K562 (cell line): ENCODE measurements around the gene MAD1L1. TPM values are rescaled to one million over a fixed set of nuclear protein-coding genes. Genes with fewer than 3 reads are reported as not detected.

Experiments
- ATAC-seq: fragments of 200-7000 bp; cut with Tn5 transposase; 3 replicates; pipeline ENCODE4 v1.9.1; 2020; ENCODE audit warnings: moderate library complexity
- BruUV-seq: library from RNA; stranded (reverse); fragments of 400-500 nt; replicated peaks from 2 replicates; lab custom pipeline; 2021; lab: Mats Ljungman, UMichigan
- CTCF ChIA-PET: fragments of 300-600 bp; formaldehyde crosslinking; extraction: SDS; loops from one replicate; lab custom pipeline; 2021; ENCODE audit warnings: low intra/inter-chr PET ratio; lab: Yijun Ruan, JAX
- POLR2A ChIA-PET: fragments of 300-600, 350-650 bp; sonication (Branson Sonifier 250); formaldehyde crosslinking; extraction: SDS; loops from one replicate; lab custom pipeline; 2021; ENCODE audit warnings: antibody characterized with exemption, inconsistent platforms; lab: Yijun Ruan, JAX
- DNase-seq, 4 experiments: peaks; one replicate each; pipeline versions ENCODE4 v3.0.0 to v3.0.0-alpha.2; 2011 to 2018; ENCODE audit warnings: low spot score in 3 of 4, mixed read lengths in 3 of 4; ENCODE audit errors: extremely low read depth in 1 of 4
- FAIRE-seq: peaks from 2 replicates; lab custom pipeline; 2011; peaks lifted over from hg19 to GRCh38; lab: Jason Lieb, UNC
- H2AFZ ChIP-seq: 2 replicates; pipeline ENCODE4 v1.6.0; 2011; ENCODE audit warnings: low read depth, low read length, control low read depth, inconsistent platforms
- H3K27ac ChIP-seq: fragments of 200-600 bp; 3 replicates; pipeline ENCODE4 v1.8.0; 2011; ENCODE audit warnings: low read depth, mild to moderate bottlenecking, control low read depth, inconsistent platforms, low read length, moderate library complexity, mixed read lengths; ENCODE audit errors: extremely low read depth
- H3K27me3 ChIP-seq, 2 experiments: fragments of 300-600 bp in 1 of 2; 2 replicates in 1 of 2; 3 replicates in 1 of 2; pipeline versions ENCODE4 v1.6.0 to v1.8.0; 2011; ENCODE audit warnings: inconsistent platforms in 2 of 2, low read length in 2 of 2, mild to moderate bottlenecking in 1 of 2, mixed read lengths in 1 of 2, moderate library complexity in 1 of 2; ENCODE audit not compliant: control insufficient read depth in 2 of 2, insufficient read depth in 2 of 2
- H3K36me3 ChIP-seq: fragments of 300-600 bp; 3 replicates; pipeline ENCODE4 v1.8.0; 2011; ENCODE audit warnings: mild to moderate bottlenecking, low read length, inconsistent platforms; ENCODE audit not compliant: control insufficient read depth, insufficient read depth
- H3K4me1 ChIP-seq, 2 experiments: fragments of 200-600 bp in 1 of 2; replicated peaks in 1 of 2; 2 replicates in 1 of 2; 3 replicates in 1 of 2; pipeline versions ENCODE4 v1.5.1 to v1.8.0; 2011; ENCODE audit warnings: inconsistent platforms in 2 of 2, low read length in 2 of 2, mild to moderate bottlenecking in 1 of 2, mixed read lengths in 1 of 2, moderate library complexity in 1 of 2; ENCODE audit not compliant: control insufficient read depth in 2 of 2, insufficient read depth in 2 of 2
- H3K4me2 ChIP-seq: 2 replicates; pipeline ENCODE4 v1.6.1; 2011; ENCODE audit warnings: low read length, control low read depth, inconsistent platforms, mixed read lengths; ENCODE audit not compliant: insufficient read depth
- H3K4me3 ChIP-seq: fragments of 200-600 bp; sonication (generic), shearing (Covaris generic); 2 replicates; pipeline ENCODE4 v1.5.1; 2016; ENCODE audit warnings: control low read depth, inconsistent platforms
- H3K79me2 ChIP-seq: fragments of 200-600 bp; 3 replicates; pipeline ENCODE4 v1.8.0; 2011; ENCODE audit warnings: low read length, inconsistent platforms; ENCODE audit not compliant: control insufficient read depth, insufficient read depth
- H3K9ac ChIP-seq, 2 experiments: 2 replicates each; pipeline versions ENCODE4 v1.6.0 to v1.6.1; 2011; ENCODE audit warnings: low read depth in 2 of 2, low read length in 2 of 2, control low read depth in 1 of 2, inconsistent platforms in 1 of 2, mild to moderate bottlenecking in 1 of 2, mixed read lengths in 1 of 2; ENCODE audit not compliant: insufficient read depth in 1 of 2
- H3K9me1 ChIP-seq: one replicate; pipeline ENCODE4 v1.6.0; 2011; ENCODE audit warnings: inconsistent platforms, mild to moderate bottlenecking, low read length, moderate library complexity; ENCODE audit not compliant: control insufficient read depth, insufficient read depth
- H3K9me3 ChIP-seq: replicated peaks from 2 replicates; pipeline ENCODE4 v1.5.1; 2011; ENCODE audit warnings: low read depth, low read length, inconsistent platforms; ENCODE audit not compliant: control insufficient read depth, insufficient read depth
- H4K20me1 ChIP-seq: replicated peaks from 2 replicates; pipeline ENCODE4 v1.6.1; 2011; ENCODE audit warnings: low read length, inconsistent platforms, mixed read lengths; ENCODE audit not compliant: control insufficient read depth, insufficient read depth
- CTBP1 ChIP-seq: fragments of 450-650 bp; IDR thresholded peaks from 2 replicates; pipeline ENCODE4 v1.6.1; 2016; ENCODE audit warnings: borderline replicate concordance
- FOXJ2 ChIP-seq: fragments of 200-800 bp; sonication (Bioruptor generic); IDR thresholded peaks from 2 replicates; pipeline ENCODE4 v1.6.1; 2016; ENCODE audit warnings: missing genetic modification characterization, missing compliant biosample characterization
- FUS ChIP-seq: fragments of 200-400 bp; formaldehyde crosslinking; optimal IDR thresholded peaks from 2 replicates; pipeline ENCODE3; 2017; ENCODE audit warnings: low read depth, low read length
- HDAC3 ChIP-seq: fragments of 450-650 bp; IDR thresholded peaks from 2 replicates; pipeline ENCODE4 v1.6.1; 2018; ENCODE audit warnings: borderline replicate concordance, mild to moderate bottlenecking, moderate library complexity; ENCODE audit not compliant: partially characterized antibody
- HNRNPLL ChIP-seq: fragments of 200-400 bp; formaldehyde crosslinking; IDR thresholded peaks from 2 replicates; pipeline ENCODE4 v1.6.1; 2017; ENCODE audit warnings: low read length, low read depth, mild to moderate bottlenecking; ENCODE audit not compliant: poor library complexity, severe bottlenecking
- MCM3 ChIP-seq: fragments of 450-650 bp; IDR thresholded peaks from 2 replicates; pipeline ENCODE4 v1.6.1; 2016
- NFE2L1 ChIP-seq: fragments of 450-650 bp; IDR thresholded peaks from 2 replicates; pipeline ENCODE4 v1.6.1; 2016; ENCODE audit warnings: missing genetic modification characterization, low read depth, mild to moderate bottlenecking, missing compliant biosample characterization, moderate library complexity, borderline replicate concordance
- SIN3A ChIP-seq, 2 experiments: fragments of 150-350 bp in 1 of 2; IDR thresholded peaks; 2 replicates each; pipeline ENCODE4 v1.6.1; 2011 to 2016; ENCODE audit warnings: borderline replicate concordance in 2 of 2, low read depth in 2 of 2, low read length in 2 of 2, mild to moderate bottlenecking in 2 of 2, moderate library complexity in 2 of 2; ENCODE audit not compliant: control insufficient read depth in 1 of 2
- SMAD3 ChIP-seq: fragments of 450-650 bp; formaldehyde crosslinking; conservative IDR thresholded peaks from 2 replicates; pipeline ENCODE4 v1.4.0; 2020; ENCODE audit warnings: mild to moderate bottlenecking
- TRIM24 ChIP-seq, 2 experiments: fragments of 450-650 bp; IDR thresholded peaks; 2 replicates each; pipeline ENCODE4 v1.6.1; 2016
- ZNF197 ChIP-seq: fragments of 200-800 bp; sonication (Bioruptor generic); IDR thresholded peaks from 2 replicates; pipeline ENCODE4 v1.6.1; 2016; ENCODE audit warnings: low read depth, missing genetic modification characterization, missing compliant biosample characterization
- ZNF212 ChIP-seq: fragments of 450-650 bp; formaldehyde crosslinking; IDR thresholded peaks from 2 replicates; pipeline ENCODE4 v1.4.0; 2020; ENCODE audit warnings: mild to moderate bottlenecking
- ZNF398 ChIP-seq: fragments of 250-450 bp; sonication (Bioruptor Pico); IDR thresholded peaks from 2 replicates; pipeline ENCODE4 v1.8.0; 2021; ENCODE audit warnings: moderate library complexity, mild to moderate bottlenecking, inconsistent platforms
- WGBS: fragments of 100-300 bp; shearing (Covaris generic); methylation state at CpG from one replicate; pipeline ENCODE4 v1.1.6; 2016; ENCODE audit warnings: low coverage, mixed read lengths; ENCODE audit not compliant: insufficient coverage; ENCODE audit errors: missing lambda C conversion rate; 5-methylcytosine and 5-hydroxymethylcytosine counted together
- in situ Hi-C: fragments of 300-500 bp; cut with MboI; formaldehyde crosslinking; loops from 4 replicates; pipeline ENCODE4 v1.15.0; 2018; ENCODE audit warnings: inconsistent platforms, mixed read lengths
- intact Hi-C: fragments of 100-400 bp; cut with micrococcal nuclease; formaldehyde crosslinking; loops from 2 replicates; pipeline ENCODE4 v1.14.2; 2022
- polyA plus RNA-seq, 8 experiments: library from polyadenylated mRNA; depleted of rRNA in 4 of 8; stranded (reverse) in 5 of 8; unstranded in 3 of 8; fragments of >200 nt; fragmentation: Nextera tagmentation in 2 of 8; fragmentation: Illumina TruSeq in 1 of 8; extraction: Ambion mirVana in 2 of 8; extraction: Trizol in 1 of 8; gene quantifications; 2 replicates each; pipeline versions ENCODE4 v1.2.1 to v1.2.3, GENCODE V29; 2011 to 2014; ENCODE audit warnings: inconsistent platforms in 1 of 8, missing spikeins in 1 of 8
- total RNA-seq, 7 experiments: library from RNA; depleted of rRNA in 6 of 7; stranded (reverse); fragments of >200 nt in 6 of 7; fragmentation: Illumina TruSeq in 2 of 7; extraction: Trizol in 2 of 7; gene quantifications; 2 replicates each; pipeline versions ENCODE4 v1.2.1 to v1.2.3, GENCODE V29; 2011 to 2021; ENCODE audit warnings: low replicate concordance in 1 of 7

MAD1L1 gene
- total and polyA plus RNA-seq, 9 of the 15 experiments (the other 6 are each of a cell fraction or from before 2014, with no cell fraction given), result 1.7 to 89.7 (median 18.0) TPM

GRCh38 chr7:2051707-2052656 is 180.8 kb downstream of the MAD1L1 start:
- Histone ChIP-seq H3K36me3 (peaks cover 2% of the 10 kb centered on the region; the same call in 1 of the 3 replicates), H3K27ac (no peak overlapping the region), H3K4me1 (peaks cover 0 to 59% of the 10 kb centered on the region in 2 experiments; a peak in 2 of 5 replicates), H3K27me3 (no peaks in the 10 kb centered on the region; a peak in 1 of 5 replicates), H3K4me3 (no peak overlapping the region), H3K79me2 (no peaks in the 10 kb centered on the region)
- no peak for DNase-seq
- no peak for FAIRE-seq
- in situ Hi-C loops, result no loop called here
- TF ChIP-seq ZNF398 (no peak), TRIM24 (IDR thresholded peaks at IDR 0.05) (no peak), SMAD3 (CRISPR knock-in tag) (no peak), HDAC3 (no peak), ZNF212 (CRISPR knock-in tag) (no peak), HNRNPLL (no peak), ZNF197 (CRISPR knock-in tag) (no peak), FOXJ2 (tag) (no peak), NFE2L1 (tag) (no peak), MCM3 (no peak), SIN3A (IDR thresholded peaks at IDR 0.05; ENCODE audit: borderline replicate concordance in 2 of 2, control insufficient read depth in 1 of 2, low read depth in 2 of 2, low read length in 2 of 2) (no peak), FUS (no peak), CTBP1 (no peak)
- TF ChIP-seq, all 486 proteins: peak for 0
- H3K9me3 ChIP-seq, result no peaks in the 10 kb centered on the region
- H3K9ac ChIP-seq, result no peak overlapping the region; a peak in 1 of 4 replicates
- no peaks in the 10 kb centered on the region for H3K9me1 ChIP-seq
- no peaks in the 10 kb centered on the region for H4K20me1 ChIP-seq
- H3K4me2 ChIP-seq, result no peak overlapping the region
- ChIA-PET CTCF (interaction anchor here (0.6 kb wide), 1 partner anchor 108 kb away, joined by 4 read pairs; no protein-coding TSS in a partner anchor), POLR2A (interaction anchor here (1.0 to 1.2 kb wide), 3 partner anchors 10 to 11 kb away, joined by 3 to 4 read pairs (median 3); no protein-coding TSS in a partner anchor)
- intact Hi-C loops, result no loop called here
- 92% methylated on average over 23 of the region's 30 CpGs for WGBS
- ATAC-seq, result no peak
- no TSS peak for BruUV-seq
- no peak overlapping the region for H2AFZ ChIP-seq
